ENCODE results near the gene ZNG1A.
A peak's percentile ranks its signal among the peaks of the same experiment; 100 is the strongest.
"Not testable (repeated sequence)": the region's sequence is repeated elsewhere in the genome, so short reads cannot be mapped to it uniquely, and the experiment has no call there.

The ZNG1A gene

DNA sequence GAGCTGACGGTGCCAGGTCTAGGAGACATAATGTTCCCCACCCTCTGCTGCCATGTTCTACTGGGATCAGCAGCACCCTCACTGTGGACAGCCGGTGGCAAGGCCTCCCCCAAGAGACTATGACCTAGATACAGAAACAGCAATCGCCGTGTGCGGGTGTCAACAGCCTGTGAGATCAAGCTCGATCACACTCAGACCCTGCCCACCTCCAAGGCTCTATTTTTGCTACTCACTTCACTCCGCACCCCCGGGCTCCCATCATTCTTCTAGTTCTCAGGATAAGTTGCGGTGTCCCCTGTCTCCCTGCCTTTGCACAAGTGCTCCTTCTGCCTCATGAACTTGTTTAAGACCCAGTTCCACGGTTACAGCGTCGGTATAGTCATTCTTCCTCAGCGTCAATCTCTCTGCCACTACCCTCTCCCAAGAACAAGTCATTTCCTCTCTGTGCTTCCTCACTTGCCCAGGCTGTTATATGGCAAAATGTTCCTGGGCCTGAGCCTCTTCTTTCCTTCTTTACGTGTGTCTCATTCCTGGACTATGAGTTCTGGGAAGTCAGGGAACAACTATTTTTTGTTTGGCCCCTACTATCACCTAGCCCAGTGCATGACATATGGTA is 30.4 kb upstream of the ZNG1A start:
- DNase-seq (ENCODE audit: low read depth, low spot score): no peak
- Histone ChIP-seq H3K36me3 (ENCODE audit: insufficient read depth, low read length) (no peaks in the 10 kb centered on the region), H3K9ac (ENCODE audit: insufficient read length) (no peak overlapping the region), H3K4me3 (no peak overlapping the region), H3K9me3 (ENCODE audit: low read depth, low read length) (no peaks in the 10 kb centered on the region), H3K27ac (no peak overlapping the region)
- TF ChIP-seq EZH2 (IDR thresholded peaks at IDR 0.05) (no peak), POLR2AphosphoS5 (IDR thresholded peaks at IDR 0.05; ENCODE audit: borderline replicate concordance, low read depth, low read length) (no peak), FOXP2 (optimal IDR thresholded peaks at IDR 0.05; ENCODE audit: control extremely low read depth, extremely low read length, insufficient read depth) (no peak)

DNA sequence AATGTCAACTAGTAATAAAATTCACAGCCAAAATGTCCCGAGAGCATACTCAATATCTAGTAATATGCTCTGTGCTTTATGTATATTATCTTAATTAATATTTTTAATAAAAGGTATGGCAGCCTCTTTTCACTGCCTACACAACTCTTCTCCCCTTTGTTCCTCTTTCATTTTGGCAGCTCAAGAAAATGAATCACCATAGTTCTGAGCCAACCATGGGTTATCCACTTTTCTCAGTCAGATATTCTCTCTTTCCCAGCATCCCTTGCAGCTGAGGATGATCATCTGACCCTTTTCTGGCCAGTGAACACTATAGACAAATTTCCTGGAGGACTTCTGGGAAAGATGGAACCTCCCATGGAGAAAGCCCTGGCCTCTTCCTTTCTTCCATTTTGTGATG is 27.6 kb upstream of the ZNG1A start:
- TF ChIP-seq EZH2 (IDR thresholded peaks at IDR 0.05) (no peak), FOXP2 (optimal IDR thresholded peaks at IDR 0.05; ENCODE audit: control extremely low read depth, extremely low read length, insufficient read depth) (no peak), POLR2AphosphoS5 (IDR thresholded peaks at IDR 0.05; ENCODE audit: borderline replicate concordance, low read depth, low read length) (no peak)

GRCh38 chr9:199601-200000 is 20.7 kb upstream of the ZNG1A start:
- DNase-seq (ENCODE audit: low read depth, low spot score); H3K36me3 ChIP-seq (ENCODE audit: insufficient read depth, low read length); H3K4me3 ChIP-seq; H3K9ac ChIP-seq (ENCODE audit: insufficient read length); H3K27ac ChIP-seq; H3K9me3 ChIP-seq (ENCODE audit: low read depth, low read length): not testable (repeated sequence)

More for the DNA sequence above, 27.6 kb upstream of the ZNG1A start:
- Histone ChIP-seq H3K36me3 (ENCODE audit: insufficient read depth, low read length) (no peaks in the 10 kb centered on the region), H3K4me3 (no peak overlapping the region), H3K27ac (no peak overlapping the region), H3K9me3 (ENCODE audit: low read depth, low read length) (no peaks in the 10 kb centered on the region), H3K9ac (ENCODE audit: insufficient read length) (no peak overlapping the region)
- DNase-seq (ENCODE audit: low read depth, low spot score): no peak

DNA sequence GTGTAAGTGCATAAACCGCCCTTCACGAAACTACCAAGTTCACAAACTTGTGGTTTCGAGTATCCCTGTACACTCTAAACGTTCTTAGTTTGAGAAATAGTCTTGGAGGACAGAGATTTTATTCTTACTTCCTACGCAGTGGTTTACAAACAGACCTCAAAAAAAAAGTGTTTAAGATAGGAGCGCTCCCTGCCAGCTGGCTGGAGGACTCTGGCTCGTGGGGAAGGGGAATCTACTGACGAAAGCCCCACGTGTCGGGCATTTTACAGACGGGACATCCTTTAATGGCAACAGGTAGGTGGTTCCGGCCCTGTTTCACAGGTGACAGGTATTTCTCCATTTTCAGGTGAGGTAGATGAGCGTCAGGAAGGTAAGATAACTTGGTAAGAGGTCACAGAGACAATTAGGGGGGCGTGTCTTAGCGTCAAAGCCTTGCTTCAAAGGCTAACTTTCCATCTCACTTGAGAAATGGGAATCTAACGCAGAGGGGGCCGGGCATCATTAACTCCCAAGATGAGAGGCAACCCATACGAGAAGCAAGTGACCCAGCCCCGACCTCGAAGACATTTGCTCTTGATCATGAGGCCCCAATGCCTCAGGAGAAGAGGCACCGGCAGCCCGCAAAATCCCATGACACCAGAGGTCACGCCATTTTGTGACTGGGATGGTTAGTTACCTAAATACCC is 573 bp downstream of the ZNG1A start:
- H3K4me3 ChIP-seq: peak overlapping the region; percentile 58
- not testable (repeated sequence) for H3K27ac ChIP-seq; DNase-seq (ENCODE audit: low read depth, low spot score); H3K9me3 ChIP-seq (ENCODE audit: low read depth, low read length); H3K9ac ChIP-seq (ENCODE audit: insufficient read length); H3K36me3 ChIP-seq (ENCODE audit: insufficient read depth, low read length)

GRCh38 chr9:169757-170156 is 9.1 kb downstream of the ZNG1A start:
- not testable (repeated sequence) for H3K9me3 ChIP-seq (ENCODE audit: low read depth, low read length); H3K36me3 ChIP-seq (ENCODE audit: insufficient read depth, low read length); DNase-seq (ENCODE audit: low read depth, low spot score); H3K9ac ChIP-seq (ENCODE audit: insufficient read length); H3K4me3 ChIP-seq; H3K27ac ChIP-seq

DNA sequence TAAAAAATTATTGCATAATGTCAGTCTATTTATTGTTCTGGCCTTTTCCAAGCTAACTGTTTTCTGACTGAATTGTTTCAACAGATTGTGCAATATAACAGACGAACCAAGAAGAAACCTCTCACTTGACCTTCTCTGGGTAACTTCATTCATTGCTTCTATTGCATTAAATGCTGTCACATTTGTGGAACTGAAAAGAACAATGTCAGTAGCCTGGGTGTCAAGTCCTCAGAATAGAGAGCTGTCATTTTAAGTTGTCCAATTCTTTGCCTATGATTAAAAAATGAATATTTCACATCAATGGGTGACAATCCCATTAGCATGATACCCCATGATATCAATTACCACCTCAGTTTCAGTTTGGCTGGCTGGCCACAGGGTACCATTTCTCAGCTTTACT is 19.0 kb downstream of the ZNG1A start:
- H3K36me3 ChIP-seq (ENCODE audit: insufficient read depth, low read length); H3K4me3 ChIP-seq; H3K9me3 ChIP-seq (ENCODE audit: low read depth, low read length); H3K27ac ChIP-seq; H3K9ac ChIP-seq (ENCODE audit: insufficient read length); DNase-seq (ENCODE audit: low read depth, low spot score): not testable (repeated sequence)

GRCh38 chr9:151173-151572 is 27.7 kb downstream of the ZNG1A start:
- not testable (repeated sequence) for H3K36me3 ChIP-seq (ENCODE audit: insufficient read depth, low read length)

DNA sequence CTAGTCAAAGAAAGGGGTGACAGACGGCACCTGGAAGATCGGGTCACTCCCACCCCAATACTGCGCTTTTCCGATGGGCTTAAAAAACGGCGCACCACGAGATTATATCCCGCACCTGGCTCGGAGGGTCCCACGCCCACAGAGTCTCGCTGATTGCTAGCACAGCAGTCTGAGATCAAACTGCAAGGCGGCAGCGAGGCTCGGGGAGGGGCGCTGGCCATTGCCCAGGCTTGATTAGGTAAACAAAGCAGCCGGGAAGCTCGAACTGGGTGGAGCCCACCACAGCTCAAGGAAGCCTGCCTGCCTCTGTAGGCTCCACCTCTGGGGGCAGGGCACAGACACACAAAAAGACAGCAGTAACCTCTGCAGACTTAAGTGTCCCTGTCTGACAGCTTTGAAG is 39.0 kb downstream of the ZNG1A start:
- H3K9ac ChIP-seq (ENCODE audit: insufficient read length); H3K27ac ChIP-seq; H3K36me3 ChIP-seq (ENCODE audit: insufficient read depth, low read length); DNase-seq (ENCODE audit: low read depth, low spot score); H3K4me3 ChIP-seq; H3K9me3 ChIP-seq (ENCODE audit: low read depth, low read length): not testable (repeated sequence)

More at GRCh38 chr9:151173-151572, 27.7 kb downstream of the ZNG1A start:
- not testable (repeated sequence) for H3K9me3 ChIP-seq (ENCODE audit: low read depth, low read length); H3K4me3 ChIP-seq; H3K27ac ChIP-seq; DNase-seq (ENCODE audit: low read depth, low spot score); H3K9ac ChIP-seq (ENCODE audit: insufficient read length)

DNA sequence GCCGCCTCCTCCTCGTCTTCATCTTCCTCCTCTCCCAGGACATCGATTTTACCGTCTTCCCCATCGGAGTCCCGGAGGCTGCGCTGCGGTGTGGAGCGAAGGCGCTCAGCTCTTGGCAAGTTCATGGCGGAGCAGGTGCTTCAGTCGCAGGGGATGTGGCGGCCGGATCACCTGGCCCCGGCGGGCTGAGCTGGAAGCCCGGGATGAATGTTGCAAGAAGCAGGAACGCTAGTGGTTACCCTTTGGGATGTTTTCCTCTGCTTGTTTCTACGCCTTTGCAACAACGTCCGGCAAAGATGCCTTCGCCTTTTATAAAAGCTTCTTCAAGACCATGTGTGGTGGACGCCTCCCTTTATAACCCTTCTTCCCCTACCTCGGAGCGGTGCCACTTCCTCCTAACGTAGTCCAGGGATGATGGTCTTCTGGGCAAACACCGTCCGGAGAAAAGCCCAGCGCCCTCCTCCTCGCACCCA is 60.8 kb downstream of the ZNG1A start, which contains the start of gene FOXD4:
TSS of gene FOXD4 (minus strand) at position 423 of the 473 bp plus-strand sequence. CDS start at position 125, 298 bp downstream.
- H3K36me3 ChIP-seq (ENCODE audit: insufficient read depth, low read length); H3K9ac ChIP-seq (ENCODE audit: insufficient read length); H3K4me3 ChIP-seq; DNase-seq (ENCODE audit: low read depth, low spot score); H3K27ac ChIP-seq; H3K9me3 ChIP-seq (ENCODE audit: low read depth, low read length): not testable (repeated sequence)

DNA sequence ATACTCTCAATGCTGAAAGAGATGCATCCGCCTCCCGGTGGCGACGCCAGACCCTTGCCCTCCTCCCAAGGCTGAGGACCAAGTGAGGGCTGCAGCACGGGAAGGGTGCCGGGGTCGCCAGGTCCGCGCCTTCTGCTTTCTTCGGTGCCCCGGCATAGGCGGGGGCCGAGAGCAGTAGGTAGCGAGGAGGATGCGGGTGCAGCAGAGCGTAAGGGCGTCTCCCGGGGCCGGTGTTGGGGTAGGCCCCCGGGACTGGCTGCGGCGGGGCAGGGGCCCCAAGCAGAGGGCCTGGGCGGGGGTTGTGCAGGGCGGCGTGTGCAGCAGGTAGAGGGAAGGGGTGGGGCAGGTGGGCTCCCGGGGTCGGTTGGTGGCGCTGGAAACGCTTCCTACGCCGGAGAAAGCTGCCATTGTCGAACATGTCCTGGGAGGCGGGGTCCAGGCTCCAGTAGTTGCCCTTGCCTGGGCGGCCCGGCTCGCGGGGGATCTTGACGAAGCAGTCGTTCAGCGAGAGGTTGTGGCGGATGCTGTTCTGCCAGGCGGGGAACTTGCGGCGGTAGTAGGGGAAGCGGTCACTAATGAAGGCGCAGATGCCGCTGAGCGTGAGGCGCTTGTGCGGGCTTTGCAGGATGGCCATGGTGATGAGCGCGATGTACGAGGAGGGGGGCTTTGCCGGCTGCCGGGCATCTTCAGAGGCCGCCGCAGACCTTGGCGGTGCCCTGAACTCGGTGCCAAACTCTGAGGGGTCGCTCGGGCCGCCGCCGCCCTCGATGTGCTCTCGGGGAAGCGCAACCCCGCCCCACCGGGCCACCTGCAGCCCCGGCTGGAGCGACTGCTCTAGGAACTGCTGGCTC is 61.5 kb downstream of the ZNG1A start:
- H3K4me3 ChIP-seq: not testable (repeated sequence)

GRCh38 chr9:116239-117077 is 62.4 kb downstream of the ZNG1A start:
- not testable (repeated sequence) for DNase-seq (ENCODE audit: low read depth, low spot score); H3K9me3 ChIP-seq (ENCODE audit: low read depth, low read length); H3K27ac ChIP-seq; H3K36me3 ChIP-seq (ENCODE audit: insufficient read depth, low read length); H3K4me3 ChIP-seq; H3K9ac ChIP-seq (ENCODE audit: insufficient read length)

More for the DNA sequence above, 61.5 kb downstream of the ZNG1A start:
- H3K27ac ChIP-seq; DNase-seq (ENCODE audit: low read depth, low spot score); H3K9ac ChIP-seq (ENCODE audit: insufficient read length); H3K9me3 ChIP-seq (ENCODE audit: low read depth, low read length); H3K36me3 ChIP-seq (ENCODE audit: insufficient read depth, low read length): not testable (repeated sequence)

GRCh38 chr9:115118-115451 is 63.8 kb downstream of the ZNG1A start:
- not testable (repeated sequence) for H3K27ac ChIP-seq; H3K9me3 ChIP-seq (ENCODE audit: low read depth, low read length); DNase-seq (ENCODE audit: low read depth, low spot score); H3K9ac ChIP-seq (ENCODE audit: insufficient read length); H3K36me3 ChIP-seq (ENCODE audit: insufficient read depth, low read length)
- H3K4me3 ChIP-seq: peak overlapping the region; percentile 73; the same call in 1 of the 2 replicates
